SHP77 treated with DMSO at 0.1 percent for 48 hours (cell line): Measurements from ENCODE around the gene FAM111A.

Source experiments
- DNase-seq: peaks from one replicate; lab custom pipeline; 2025; lab: John Stamatoyannopoulos, UW

FAM111A gene

GRCh38 chr11:59180168-59180776 lies 37.6 kb downstream of the FAM111A start:
- no peak for DNase-seq

DNA sequence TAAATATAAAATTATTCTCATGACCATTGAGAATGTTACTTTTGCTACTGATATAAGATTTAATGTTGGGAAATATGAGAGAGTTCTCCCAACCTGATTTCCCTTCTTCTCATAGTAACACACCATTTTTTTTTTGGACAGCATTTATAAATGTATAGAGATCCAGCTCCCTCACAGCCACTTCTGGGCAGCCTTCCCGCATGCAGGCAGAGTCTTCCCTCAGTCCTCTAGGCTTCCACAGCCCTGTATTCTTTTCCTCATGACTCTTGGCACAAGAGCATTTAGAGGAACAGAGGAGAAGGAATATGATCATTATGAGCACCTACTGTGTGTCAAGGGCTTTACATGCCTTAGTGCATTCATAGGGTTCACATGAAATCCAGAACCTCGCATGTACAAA lies 38.3 kb downstream of the FAM111A start:
- DNase-seq = no peak

GRCh38 chr11:59181746-59182456 lies 39.2 kb downstream of the FAM111A start:
- no peak for DNase-seq

GRCh38 chr11:59182457-59183151 lies 39.9 kb downstream of the FAM111A start:
- no peak for DNase-seq

DNA sequence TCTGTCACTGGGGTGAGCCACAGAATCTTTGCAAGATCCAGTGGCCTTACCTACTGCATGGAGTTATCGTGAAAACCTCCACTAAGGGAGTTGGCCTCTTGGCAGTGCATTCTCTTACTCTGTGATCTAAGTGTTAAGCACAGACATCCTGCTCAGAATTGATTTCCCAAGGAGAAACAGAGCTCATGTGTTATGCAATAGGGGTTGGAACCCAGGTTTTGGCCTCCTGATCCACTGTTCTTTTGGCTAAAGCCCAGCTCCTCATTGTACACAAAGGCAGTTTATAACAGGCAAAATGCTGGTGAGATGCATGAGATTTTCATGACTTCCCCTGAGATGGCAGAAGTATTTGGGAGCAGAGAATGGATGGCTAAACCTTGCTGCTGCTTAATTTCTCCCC lies 41.1 kb downstream of the FAM111A start:
- no peak for DNase-seq

- DNase-seq = no peak
Observed at GRCh38 chr11:59184691-59185339, 42.2 kb downstream of the FAM111A start.

GRCh38 chr11:59185386-59185945 lies 42.8 kb downstream of the FAM111A start:
- DNase-seq = no peak

DNA sequence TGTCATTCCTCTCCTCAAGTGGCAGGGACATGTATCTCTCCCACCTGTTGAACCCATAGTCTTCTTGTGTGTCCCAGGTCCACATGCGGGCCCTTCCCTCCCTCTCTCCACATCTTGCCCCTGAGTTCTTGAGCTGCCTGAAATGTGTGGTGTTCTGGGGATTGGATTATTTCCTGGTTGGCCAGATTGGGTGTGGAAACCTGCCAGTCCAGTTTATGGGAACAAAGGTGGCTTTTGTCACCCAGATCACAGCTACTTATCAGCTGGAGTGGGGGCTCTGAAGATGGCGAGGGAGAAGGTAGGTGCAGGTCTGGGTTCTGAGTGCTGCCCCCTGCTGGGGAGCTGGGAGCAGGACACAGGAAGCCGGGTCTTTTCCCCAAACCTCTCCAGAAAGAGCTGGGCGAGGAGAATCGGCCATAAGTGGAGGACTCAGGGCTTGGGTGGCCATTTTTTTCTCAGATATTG lies 43.5 kb downstream of the FAM111A start:
- no peak for DNase-seq

- DNase-seq = no peak
Observed at GRCh38 chr11:59187035-59187434, 44.4 kb downstream of the FAM111A start.

- DNase-seq = no peak
Observed at GRCh38 chr11:59187587-59187986, 44.9 kb downstream of the FAM111A start.

DNA sequence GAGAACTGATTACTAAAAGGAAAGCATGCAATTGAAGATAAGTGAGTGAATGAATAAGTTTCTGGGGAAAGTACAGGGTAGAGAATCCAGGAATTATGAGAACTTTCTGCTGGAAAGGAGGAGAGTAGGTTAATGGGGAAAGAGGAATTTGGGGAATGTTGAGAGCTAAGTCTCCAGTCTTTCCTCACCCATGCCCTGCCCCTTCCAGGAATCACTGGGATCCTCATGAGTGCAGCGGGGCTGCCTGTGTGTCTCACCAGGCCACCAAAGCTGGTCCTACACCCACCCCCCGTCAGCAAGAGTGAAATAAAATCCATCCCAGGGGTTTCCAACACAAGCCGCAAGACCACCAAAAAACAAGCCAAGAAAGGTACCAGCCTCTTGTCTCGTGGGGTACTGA lies 46.3 kb downstream of the FAM111A start:
- no peak for DNase-seq

DNA sequence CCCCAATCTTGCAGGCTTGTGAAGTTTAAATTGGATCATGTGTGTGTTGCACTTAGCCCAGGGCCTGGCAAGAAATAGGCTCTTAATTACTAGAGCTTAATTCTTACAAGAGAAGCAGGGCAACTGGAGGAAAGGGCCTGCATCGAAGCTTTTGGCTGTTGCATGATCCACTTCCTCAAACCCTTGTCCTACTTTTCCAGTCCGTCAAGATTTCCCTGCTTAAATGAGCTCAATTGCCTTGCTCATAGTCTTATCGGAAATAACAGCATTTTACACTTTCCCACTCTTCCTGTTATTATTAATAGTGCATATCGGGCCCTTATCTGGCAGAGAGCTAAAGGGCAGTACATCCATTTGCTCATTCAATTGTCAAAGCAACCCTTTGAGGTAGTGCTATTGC lies 47.3 kb downstream of the FAM111A start:
- DNase-seq = no peak

DNA sequence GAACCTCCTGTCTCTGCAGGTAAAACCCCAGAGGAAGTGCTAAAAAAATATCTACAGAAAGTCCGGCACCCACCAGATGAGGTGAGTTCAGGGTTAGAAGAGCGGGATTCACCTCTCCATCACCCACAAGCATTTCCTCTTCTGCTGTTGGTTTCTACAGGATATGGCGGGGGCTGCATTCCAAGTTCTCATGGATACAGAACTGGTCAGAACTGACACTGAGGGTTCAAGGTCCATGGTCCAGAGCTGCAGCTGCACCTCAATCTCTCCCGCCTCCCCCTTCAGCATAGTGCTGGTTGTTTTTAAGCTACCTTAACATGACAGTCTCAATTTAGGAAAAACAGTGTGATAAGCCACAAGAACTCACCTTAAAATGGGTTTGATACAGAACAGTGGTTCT lies 48.4 kb downstream of the FAM111A start:
- no peak for DNase-seq

DNA sequence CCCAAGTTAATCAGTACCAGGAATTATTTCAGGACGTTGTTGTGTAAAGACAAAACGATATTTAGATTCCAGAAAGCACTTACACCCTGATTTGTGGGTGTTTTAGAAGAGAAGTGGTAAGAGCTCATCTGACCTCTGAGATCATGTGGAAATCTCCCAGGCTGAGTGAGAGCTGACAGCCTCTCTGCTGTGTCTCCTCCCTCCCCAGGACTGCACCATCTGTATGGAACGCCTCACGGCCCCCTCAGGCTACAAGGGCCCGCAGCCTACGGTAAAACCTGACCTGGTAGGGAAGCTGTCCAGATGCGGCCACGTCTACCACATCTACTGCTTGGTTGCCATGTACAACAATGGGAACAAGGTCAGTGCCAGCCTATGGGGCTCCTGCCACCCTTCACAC lies 49.2 kb downstream of the FAM111A start:
- DNase-seq = no peak

GRCh38 chr11:59192446-59193020 lies 49.9 kb downstream of the FAM111A start:
- DNase-seq = no peak

- DNase-seq = no peak
Observed at GRCh38 chr11:59193587-59194130, 51.0 kb downstream of the FAM111A start.

DNA sequence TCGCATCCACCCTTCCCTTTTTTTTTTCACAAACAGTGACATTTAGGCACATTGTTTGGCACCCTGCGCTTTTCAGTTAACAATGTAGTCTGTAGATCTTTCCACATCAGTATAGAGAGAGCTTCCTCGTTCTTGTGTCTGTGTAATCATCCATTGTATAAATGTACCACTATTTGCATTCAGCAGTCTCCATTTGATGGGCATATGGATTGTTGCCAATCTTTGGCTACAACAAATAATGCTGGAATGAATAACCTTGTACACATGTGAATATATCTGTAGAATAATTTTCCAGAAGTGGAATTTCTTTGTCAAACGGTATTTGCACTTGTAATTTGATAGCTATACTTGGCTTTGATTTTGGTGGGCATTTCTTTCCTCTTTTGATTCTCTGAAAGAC lies 52.9 kb downstream of the FAM111A start:
- DNase-seq = no peak

DNA sequence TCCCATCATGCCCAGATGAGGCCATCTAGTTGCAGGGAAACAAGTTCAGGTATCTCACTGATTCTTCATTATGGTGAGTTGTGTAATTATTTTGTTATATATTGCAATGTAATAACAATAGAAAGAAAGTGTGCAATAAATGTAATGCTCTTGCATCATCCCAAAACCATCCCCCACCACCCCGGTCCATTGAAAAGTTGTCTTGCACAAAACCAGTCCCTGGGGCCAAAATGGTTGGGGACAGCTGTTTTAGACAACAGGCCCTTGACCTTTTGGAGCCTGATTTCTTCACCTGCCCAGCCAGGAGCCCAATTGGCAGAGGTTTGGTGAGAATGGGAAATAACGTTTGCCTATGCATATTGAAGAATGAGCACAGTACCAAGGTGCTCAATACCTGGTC lies 54.1 kb downstream of the FAM111A start:
- no peak for DNase-seq

GRCh38 chr11:59197991-59198390 lies 55.3 kb downstream of the FAM111A start:
- no peak for DNase-seq

GRCh38 chr11:59198726-59199125 lies 56.1 kb downstream of the FAM111A start:
- DNase-seq = no peak

DNA sequence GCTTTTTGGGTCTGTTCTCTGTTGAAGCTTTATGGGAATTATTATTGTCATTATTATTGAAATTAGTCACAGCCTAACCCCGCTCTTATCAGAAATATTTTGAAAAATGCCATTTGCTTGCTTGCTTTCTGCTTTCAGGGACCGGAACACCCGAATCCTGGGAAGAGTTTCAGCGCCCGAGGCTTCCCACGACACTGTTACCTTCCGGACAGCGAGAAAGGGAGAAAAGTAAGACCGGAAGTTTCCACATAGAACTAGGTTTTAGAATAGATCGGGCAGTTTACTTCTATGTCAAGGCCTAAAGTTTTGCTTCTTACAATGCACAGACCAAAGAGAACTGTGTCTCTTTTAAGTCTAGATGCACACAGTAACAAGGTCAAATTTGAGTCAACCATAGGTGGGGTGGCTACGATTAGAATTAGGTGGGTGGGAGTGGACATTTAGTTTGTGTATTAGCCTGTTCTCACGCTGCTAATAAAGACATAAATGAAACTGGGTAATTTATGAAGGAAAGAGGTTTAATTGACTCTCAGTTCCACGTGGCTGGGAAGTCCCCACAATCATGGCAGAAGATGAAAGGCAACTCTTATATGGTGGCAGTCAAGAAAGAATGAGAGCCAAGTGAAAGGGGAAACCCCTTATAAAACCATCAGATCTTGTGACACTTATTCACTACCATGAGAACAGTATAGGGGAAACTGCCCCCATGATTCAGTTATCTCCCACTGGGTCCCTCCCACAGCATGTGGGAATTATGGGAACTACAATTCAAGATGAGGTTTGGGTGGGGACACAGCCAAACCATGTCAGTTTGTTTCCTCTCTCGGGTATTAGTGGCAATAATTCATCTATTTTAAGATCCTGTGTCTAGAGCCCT lies 57.1 kb downstream of the FAM111A start:
- no peak for DNase-seq
